Activated CD4-positive, alpha-beta T cell treated with anti-CD3 and anti-CD28 coated beads, Interleukin-10, Interleukin-2, amounts not matched to agents 100 ng/mL and 50 ng/mL, durations not matched to agents 16 hours and 8 hours (primary cell): ENCODE results near the gene CFAP58.

Source experiments
- DNase-seq: peaks from one replicate; pipeline ENCODE4 v3.0.0-alpha.2; 2020

Gene CFAP58

GRCh38 chr10:104376784-104377300 is 23.2 kb downstream of the CFAP58 start:
- DNase-seq = no peak

DNA sequence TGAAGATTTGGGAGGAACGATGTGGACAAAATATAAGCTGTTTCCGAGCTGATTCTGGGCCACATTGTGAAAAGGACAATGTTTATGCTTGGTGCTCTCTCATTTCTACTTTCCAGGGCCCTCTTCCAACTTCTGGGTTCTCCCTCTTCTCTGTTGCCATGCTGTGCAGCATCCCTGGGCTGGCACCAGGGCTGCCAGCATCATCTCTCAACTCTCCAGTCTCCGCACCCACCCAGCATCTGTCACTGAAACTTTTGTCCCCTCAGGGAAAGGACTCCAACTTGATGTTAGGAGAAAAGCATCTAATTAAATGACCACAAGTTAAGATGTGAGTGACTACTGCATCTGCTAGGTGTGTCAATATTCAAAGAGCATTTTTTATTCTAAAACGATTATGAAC is 26.7 kb downstream of the CFAP58 start:
- DNase-seq = no peak

DNA sequence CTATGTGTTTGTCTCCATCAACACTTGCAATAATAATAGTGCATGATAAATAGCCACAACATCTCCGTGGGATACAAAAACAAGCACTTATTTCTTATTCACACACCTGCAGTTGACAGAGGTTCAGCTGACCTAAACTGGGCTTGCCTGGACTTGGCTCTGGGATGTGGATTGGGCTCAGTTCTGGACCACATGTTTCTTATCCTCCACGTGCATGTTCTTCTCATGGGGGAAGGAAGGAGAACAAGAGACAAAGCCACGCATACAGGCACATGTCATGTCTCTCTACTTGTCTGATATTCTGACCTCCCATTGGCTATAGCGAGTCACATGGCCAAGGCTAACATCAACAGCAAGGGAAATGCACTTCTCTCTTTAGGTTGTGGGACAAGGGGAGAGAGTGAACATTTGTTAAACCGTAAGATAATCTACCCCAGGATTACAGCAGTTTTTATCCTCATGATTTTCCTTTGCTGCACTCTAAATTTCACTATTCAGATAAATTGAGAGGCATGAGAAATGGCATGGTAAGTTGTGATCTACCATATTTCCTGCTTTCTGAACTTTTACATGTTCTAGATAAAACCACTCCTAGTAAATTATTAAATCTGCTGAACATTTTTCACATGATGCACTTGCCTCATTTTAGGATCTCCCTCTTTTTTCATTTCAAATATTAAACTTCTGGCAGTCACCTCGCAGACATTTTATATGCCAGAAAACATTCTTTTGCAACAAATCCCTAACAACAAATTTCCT is 33.7 kb downstream of the CFAP58 start:
- DNase-seq = no peak

DNA sequence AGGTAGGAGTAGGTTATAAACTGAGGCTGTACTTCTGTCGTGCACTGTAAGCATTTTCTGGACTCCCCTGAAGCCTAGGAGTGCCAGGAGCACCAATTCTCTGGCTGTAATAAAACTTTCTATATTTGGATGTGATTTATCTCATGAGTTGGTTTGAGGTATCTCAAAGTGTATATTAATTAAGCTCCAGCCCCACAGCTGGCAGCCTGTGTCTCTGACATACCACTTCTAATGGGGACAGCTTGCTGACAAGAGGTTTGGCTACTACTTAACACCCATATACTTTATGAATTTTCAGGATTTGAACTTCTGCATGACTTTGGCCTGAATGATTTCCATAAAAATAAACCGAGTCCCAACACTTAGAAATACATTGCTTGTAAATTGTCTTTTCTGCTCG is 35.2 kb downstream of the CFAP58 start:
- DNase-seq = no peak

GRCh38 chr10:104391150-104391968 is 37.7 kb downstream of the CFAP58 start:
- peak; percentile 19 for DNase-seq

DNA sequence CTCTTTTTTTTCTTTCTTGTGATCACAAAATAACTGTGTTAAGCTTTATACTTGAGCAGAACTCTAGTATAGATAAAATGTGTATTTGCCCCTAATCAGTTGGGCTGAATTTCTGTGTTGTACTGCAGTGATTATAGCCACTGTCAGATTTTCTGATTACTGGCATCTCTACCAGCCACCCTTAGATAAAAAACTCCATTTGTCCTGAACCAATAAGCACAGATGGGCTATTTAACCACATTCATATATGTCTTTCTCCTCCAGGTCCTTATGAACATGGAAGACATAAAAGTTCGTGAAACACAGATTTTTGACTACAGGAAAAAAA is 38.3 kb downstream of the CFAP58 start:
- DNase-seq = no peak

GRCh38 chr10:104393387-104393786 is 39.8 kb downstream of the CFAP58 start:
- DNase-seq = no peak

DNA sequence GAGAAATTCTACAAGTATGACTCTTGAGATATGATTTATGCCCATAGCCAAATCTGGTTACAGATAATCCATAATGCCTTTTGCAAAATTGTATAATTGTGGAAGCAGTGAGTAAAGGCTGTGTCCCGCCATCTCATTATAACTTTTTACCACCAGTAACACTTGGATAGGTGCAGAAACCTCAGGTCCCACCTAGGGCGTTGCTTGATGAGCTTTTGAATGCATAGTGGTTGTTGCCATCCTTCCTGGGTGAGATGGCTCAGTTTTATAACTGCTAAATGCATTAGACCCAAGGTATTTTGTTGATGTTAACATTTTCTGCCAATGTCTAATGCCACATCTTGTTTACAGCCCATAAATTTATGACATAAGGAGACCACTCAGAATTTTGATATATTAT is 42.9 kb downstream of the CFAP58 start:
- no peak for DNase-seq

- no peak for DNase-seq
Observed at GRCh38 chr10:104403636-104404035, 50.0 kb downstream of the CFAP58 start.

GRCh38 chr10:104406715-104407650 is 53.4 kb downstream of the CFAP58 start:
- peak; percentile 22 for DNase-seq

GRCh38 chr10:104413528-104413927 is 59.9 kb downstream of the CFAP58 start:
- no peak for DNase-seq

DNA sequence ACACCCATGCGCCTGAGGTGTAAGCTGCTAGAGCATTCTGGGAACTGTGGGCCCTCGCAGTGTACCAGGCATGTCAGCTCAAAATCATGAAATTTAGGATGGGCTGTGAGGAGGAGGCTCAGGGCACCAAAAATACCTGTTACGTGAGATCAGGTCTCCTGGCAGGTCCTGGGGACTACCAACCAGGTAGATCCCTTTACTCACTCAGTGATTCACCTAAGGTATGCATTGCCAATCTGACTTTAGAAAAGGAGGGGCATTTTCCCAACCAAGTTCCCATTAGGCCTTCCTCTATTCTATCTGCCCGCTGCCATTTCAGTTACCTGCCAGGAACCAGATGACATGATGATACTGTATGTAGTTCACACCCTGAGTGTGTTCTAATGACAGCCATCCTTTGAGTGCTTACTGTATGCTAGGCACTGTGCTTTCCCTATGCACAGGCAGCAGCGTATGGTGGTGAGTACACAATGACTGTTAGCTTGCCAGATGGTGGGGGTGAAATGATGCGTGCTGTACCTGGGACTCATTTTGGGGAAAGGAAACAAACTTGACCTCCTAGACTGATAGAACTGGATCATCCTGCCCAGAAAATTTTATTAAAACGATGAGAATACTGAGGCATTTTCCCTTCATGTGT is 62.0 kb downstream of the CFAP58 start:
- DNase-seq = no peak

GRCh38 chr10:104416851-104417250 is 63.2 kb downstream of the CFAP58 start:
- no peak for DNase-seq

DNA sequence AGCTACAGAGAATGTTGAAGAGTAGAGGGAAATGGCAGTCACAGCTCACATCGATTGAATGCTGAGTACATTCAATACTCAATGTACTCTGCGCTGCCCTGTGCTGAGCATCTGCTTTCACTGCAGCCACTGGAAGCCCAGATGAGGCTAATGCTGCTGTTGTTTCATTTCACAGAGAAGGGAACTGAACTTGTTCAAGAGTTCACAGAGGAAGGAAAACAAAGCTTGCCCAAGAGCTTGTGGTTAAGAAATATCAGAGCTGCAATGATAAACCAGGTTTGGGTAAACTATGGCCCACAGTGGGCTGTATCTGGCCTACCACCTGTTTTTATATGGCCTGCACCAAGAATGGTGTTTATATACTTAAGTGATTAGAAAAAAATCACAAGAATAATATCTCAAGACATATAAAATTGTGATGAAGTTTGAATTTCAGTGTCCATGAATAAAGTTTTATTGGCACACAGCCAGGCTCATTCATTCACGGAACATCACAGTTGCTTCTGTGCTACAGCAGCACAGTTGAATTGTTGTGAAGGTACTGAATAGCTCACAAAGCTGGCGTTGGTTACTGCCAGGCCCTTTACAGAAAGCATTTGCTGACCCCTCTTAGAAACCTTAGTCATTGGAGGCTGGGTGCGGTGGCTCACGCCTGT is 64.1 kb downstream of the CFAP58 start:
- no peak for DNase-seq

DNA sequence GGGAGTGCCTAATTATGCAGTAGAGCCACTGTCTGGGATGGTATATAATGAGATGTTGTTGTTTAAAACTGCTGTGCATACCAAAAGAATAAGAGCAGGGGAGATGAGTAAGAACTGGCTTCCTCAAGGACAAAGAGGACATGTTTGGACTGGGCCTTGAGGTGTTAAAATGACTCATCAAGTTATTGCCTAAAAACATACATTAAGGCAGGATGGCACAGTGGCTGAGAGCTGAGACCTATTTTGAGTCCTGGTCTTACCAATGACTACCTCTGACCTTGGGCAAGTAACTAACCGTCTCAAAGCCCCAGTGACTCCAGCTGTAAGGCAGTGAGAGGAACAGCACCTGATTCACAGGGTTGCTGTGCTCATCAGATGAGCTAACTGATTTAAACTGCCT is 71.1 kb downstream of the CFAP58 start:
- DNase-seq = peak; percentile 79

DNA sequence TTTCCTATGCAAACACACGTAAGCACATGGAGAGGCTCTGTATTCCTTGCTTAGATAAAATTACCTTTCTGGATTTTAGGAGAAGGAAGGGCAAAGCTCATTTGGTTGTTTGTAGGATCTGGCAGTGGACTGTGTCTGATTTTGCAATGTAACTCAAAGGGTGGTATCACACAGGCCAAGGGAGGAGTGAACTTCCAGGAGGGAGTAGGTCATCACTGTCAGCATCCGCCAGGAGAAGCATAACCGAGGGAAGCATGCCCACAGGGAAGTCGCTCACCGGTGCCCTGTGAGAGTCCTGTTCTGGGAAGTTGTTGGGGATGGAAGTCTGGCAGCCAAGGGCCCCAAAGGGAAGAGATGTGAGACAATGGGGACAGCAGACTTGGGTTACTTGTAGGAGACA is 74.4 kb downstream of the CFAP58 start:
- no peak for DNase-seq

DNA sequence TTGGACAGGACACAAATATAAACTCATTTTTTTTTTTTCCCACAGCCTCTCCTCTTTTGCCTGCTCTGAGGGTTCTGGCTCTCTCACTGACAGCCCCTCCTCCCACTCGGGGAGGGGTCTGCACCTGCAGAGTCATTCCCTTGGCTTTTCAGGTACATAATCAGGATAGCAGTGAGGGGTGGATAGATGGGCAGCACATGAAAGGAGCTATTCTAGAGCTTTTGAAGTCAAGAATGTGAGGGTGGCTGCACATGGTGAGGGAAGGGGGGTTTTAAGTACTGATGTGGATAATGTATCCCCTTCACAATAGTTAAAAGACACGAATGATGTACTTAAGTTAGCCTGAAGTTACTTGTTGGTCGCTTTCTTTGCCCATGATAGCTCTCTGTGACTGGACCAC is 76.2 kb downstream of the CFAP58 start:
- DNase-seq = no peak

DNA sequence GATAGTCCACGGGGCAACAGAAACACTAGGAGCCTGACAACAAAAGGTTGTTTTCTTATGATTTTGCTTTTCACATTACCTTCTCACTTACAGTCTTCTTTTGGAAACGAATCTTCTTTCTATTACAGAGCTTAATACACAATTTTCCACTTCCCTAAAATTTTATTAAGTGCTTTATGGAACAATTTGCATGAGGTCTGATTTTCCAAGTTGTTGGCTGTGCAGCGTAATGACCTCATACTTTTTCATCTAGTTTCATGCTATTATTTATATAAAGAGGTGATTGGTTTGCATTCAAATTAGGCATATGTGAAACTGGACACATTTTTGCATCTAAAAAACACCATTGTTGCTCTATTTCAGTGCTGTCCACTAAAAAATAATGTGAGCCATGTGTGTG is 76.7 kb downstream of the CFAP58 start:
- no peak for DNase-seq

GRCh38 chr10:104433669-104434068 is 80.0 kb downstream of the CFAP58 start:
- DNase-seq = no peak

GRCh38 chr10:104434601-104435000 is 81.0 kb downstream of the CFAP58 start:
- DNase-seq = no peak

GRCh38 chr10:104435822-104436221 is 82.2 kb downstream of the CFAP58 start:
- DNase-seq = no peak

DNA sequence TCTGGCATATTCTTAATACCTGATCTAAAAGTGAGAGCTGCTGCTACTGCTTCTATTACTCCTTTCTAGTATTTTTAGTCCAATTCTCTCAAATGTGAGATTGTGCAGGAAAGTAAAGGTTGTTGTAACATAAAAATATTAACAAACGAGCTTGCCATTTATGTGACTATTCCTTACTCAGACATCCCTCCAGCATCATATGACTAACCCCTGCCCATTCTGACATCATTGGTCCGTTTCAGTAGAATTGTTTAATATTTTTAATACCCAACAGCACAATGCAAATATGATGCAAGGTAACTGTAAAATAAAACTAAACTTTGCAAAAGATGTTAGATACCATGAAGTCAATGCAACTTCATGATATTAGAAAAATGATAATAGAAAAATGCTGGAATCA is 83.6 kb downstream of the CFAP58 start:
- DNase-seq = no peak
